HG03108 (cell line): ENCODE results near the gene FOXN4.

Experiments used
- ATAC-seq: cut with Tn5 transposase; IDR thresholded peaks from one replicate; pipeline ENCODE4 v1.9.1; 2021; ENCODE audit warnings: moderate library complexity; ENCODE audit not compliant: unreplicated experiment

Gene FOXN4

DNA sequence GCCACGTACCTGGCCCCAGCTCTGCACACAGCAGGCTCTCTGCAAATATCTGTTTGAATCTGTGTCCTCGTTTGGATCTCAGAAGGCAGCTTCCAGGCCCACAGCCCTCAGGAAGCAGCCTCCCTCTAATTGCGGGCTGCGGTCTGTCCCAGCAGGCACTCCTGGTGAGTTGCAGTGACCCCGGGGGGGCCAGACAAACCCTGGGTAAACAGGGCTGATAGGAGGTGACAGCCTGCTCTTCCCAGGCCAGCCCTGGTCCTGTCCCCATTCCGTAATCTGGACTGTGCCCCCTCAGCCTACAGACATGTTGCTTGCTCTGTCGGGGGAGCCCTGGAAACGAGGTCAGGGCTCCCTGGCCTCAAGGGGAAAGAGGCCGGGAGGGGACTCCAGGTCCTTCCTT, 2.0 kb downstream of the FOXN4 start:
- ATAC-seq, result no peak

DNA sequence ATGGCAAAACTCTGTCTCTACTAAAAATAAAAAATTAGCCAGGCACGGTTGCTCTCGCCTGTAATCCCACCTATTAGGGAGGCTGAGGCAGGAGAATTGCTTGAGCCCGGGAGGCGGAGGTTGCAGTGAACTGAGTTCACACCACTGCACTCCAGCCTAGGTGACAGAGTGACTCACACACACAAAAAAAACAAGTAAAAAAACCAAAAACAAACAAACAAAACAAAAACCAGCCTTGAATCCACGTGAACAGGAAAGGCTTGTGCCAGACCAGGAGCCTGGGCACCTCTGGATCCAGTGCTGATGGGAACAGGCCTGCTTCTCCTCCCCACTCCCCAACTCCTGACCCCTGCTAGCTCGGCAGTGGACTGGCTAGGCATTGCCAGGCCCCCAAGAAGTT, 3.5 kb downstream of the FOXN4 start:
- ATAC-seq, result no peak

DNA sequence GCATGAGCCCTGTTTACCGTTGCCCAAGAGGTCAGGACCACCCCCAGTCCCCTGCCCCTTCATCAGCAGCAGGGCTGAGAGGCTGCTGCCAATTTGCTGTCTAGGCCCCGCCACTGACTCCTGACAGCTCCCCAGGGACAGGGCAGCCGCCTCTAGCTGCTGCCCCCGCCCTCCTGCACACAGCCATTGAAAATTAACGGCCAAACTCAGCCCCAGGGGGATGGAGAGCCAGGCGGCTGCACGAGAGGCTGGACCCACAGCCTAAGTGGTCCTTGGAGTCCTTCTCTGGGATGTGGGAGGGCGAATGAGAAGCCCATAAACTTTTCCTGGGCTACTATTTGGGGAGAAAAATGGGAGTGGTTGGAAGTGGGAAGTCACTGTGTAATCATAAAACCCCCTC, 4.6 kb downstream of the FOXN4 start:
- ATAC-seq, result no peak

DNA sequence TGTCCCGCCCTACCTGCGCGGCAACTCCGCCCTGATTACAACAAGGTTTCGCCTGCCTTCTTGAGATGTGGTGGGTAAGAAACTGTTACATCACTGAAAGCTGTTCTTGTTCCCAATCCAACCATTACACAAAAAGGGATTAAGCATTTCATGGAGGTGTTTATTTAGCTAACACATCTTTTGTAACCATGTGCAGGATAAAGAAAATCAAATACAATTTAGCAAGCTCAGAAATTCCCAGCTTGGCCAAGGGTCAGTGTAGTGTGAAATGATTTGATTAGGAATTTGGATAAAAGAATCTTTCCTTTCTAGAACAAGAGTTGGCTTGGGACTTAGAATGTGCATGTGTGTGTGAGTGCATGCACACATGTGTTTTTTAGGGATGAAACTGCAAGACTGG, 6.3 kb downstream of the FOXN4 start:
- ATAC-seq, result no peak

DNA sequence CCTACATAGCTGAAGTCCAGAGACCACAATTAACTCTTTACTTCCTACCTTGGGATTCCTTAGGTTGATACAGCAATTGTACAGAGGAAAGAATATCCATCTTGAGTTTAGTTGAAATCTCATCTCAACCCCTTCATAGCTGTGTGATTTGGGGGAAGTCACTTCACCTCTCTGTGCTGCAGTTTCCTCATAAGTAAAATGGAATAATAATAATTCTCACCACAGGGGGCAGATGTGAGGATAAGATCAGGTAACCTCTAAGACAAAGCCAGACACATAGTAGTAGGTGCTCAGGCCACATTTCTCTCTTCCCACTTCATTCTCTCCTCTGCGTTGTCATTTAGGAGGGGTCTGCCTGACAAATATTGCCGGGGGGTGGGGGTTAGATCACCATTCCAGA, 6.7 kb downstream of the FOXN4 start:
- no peak for ATAC-seq

DNA sequence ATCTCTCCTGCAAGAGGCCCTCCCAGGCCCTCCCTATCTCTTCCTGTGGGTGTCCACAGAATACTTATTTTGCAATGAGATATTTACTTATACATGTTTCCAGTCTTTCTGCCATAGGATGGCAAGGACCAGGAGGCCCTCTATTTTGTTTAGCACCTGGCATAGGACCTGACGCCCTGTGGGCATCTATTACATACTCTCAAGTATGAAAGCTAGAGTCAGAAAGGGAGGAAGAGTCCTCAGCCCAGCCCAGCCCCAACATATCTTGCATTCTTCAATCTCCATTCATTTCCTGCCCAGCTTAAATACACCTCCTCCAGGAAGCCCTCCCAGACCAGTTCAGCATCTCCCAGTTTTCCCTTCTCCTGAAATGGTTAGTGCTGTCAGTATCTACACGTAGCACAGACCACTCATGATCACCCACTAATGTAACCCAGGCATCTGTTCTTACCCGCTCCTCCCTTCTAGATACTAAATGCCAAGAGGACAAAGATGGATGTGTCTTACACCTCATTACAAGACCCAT, 7.4 kb downstream of the FOXN4 start:
- no peak for ATAC-seq

DNA sequence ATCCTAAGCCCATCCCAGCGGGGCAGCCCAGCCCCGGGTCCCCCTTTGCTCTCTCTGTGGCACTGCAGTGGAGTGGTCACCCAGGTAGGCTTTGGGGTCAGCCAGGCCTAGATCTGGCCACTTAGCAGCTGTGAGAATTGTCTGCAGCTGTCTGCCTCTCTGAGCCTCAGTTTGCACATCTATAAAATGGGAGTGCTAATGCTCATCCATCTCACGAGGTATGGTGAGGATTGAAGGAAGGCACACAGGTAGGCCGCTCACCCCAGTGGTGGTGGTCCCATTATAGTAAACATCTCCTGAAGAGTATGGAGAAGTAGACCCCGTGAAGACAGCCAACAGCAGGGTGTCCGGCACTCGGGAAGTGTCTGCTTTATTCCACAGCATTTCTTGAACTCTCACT, 9.2 kb downstream of the FOXN4 start:
- ATAC-seq, result no peak

DNA sequence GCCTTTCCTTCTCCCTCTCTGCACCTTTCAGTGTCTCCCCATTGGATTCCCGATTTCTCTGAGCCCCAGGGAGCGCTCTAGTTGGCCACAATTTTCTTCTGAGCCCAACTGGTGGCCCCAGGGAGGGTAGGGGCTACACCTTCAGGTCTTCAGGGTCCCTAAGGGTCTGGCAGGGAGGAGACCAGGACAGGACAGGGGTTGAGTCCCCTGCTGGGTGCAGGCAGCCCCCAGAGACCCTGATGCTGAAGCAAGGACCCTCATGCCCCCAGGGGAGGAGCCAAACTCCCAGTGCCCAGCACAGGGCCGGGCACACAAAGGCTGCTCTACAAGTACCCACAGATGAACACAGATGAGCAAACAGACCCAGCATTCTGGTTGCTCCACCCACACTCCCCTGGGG, 12.7 kb downstream of the FOXN4 start:
- ATAC-seq, result no peak

DNA sequence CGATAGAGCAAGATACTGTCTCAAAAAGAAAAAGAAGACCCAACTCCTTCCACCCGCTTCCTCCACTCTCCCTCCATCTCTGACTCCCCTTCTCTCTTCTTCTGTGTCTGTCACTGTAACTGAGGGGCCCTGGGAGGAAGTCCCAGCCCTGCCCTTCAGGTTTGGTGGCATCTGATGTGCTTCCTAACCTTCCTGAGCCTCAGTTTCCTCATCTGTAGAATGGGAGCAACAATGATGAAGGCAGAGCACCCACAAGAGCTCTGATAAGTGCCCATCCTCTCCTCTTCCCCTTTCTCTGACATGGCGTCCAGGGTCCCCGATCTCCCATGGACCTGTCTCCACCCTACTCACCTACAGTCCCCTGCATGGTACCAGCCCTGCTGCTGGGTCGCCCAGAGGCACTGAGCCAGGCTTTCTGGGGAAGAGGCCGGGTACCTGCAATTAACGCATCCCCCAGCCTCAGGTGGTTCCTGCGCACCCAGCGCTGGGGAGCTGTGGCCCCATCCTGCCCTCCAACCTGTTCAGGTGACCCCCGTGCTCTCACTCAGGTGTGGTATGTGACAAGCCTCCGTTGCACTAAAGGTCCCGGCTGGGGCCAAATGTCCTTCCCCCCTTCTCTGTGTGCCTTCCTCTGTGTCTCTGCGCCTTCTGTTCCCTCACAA, 13.2 kb downstream of the FOXN4 start:
- ATAC-seq, result no peak

DNA sequence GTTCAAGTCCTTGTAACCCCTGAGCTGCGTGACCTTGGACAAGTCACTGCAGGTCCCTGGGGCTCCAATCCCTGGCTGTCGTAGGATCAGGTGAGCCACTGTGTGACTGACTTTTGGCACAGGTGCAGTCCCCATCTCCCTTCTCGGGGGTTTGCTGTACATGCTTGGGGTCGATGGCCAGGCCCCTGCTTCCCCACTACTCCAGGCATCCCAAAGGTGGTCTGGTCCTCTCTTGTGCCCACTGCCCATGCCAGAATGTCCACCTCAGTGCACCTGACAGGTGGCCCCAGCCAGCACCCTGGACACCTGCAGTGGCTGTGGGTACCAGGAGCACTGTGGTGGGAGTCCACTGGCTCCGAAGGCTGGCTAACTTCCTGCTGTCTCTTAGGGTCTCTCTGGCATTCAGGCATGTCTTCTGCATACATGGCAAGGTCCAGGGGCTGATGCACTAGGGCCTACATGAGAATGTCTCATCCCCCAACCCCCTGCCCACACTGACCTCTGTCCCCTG, 14.7 kb downstream of the FOXN4 start:
- no peak for ATAC-seq

DNA sequence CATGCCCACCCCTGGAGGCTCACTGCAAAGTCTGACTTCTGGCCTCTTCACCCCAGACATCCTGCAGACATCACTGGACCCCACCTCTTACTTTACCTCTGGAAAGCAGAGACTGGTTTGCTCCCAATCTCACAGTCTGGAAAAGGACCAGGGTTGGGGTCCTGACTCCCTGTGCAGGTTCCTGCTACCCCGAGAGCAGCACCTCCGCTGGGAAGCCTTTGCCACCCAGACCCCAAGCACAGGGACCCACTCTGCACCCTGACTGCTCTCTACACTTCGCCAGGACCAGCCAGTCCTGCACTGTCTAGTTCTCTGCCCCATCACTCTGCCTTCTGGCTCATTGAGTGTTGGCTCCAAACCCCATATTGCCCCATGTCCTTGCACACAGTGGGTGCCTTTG, 16.0 kb downstream of the FOXN4 start:
- no peak for ATAC-seq

DNA sequence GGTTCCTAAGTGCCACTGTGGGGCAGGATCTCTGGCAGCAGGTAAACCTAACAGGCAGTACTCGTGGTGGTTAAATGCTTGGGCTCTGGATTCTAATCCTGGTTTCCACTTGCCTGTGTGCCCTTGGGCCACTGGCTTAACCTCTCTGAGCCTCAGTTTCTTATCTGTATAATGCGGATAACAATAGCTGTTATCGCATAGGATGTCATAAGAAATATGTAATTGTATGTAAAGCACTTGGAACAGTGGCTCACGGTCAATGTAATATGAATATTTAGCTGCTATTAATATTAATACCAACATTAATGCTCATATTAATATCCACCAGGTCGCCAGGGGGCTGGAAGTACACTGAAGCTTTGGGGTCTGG, 16.8 kb downstream of the FOXN4 start:
- ATAC-seq, result no peak

DNA sequence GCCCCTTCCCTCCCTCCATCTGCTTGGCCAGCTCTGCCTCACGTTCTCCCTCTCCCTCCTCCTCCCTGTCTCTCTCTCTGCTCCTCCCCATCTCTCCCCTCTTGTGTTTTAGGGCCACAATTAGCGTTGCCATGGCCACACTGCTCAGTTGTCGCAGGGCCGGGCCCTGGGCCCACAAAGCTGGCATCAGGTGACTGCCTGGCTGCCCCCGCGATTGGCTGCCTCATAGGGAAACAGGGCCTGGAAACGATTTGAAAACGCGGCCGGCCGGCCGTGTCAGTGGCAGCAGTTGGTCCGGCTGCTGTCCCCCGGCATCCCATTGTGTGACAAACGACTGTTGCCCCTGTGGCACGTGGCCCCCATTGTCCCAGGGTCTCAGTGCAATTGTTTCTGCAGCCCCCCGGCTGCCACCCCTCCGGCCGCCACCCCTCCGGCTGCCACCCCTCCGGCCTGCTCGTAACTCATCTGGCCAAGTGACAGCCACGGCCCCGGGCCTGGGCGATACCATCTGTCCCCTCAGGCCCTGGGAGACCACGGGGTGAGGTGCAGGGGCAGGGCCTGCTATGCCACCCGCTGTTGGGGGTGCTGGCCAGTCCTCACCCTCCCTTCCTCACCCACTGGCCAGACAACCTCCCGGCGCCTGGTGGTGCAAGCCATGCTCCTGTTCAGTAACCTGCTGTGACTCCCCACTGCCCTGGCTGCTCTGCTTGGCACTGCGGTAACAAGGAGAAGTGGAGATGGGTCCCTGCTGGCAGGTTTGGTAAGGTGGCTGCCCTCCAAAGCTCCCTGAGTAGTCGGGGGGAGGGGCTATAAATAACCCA, 17.4 kb downstream of the FOXN4 start:
- no peak for ATAC-seq

DNA sequence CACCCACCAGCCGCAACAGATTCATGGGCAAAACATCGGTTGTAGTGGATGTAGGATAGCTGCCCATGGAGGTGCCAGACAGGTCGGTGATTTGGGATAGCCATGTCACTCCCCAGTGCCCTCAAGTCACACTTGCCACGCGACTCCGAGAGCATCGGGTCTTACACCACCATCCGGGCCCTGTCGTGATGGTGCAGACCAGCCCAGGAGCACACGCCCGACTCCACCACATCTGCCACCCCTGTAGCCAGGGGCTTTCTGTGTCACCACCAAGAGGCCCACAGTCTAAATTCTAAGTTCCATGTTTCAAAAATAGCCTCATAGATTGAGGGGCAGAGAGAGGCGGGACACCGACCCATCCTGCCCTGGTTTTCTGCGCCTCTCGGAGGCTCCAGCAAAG, 18.0 kb downstream of the FOXN4 start:
- no peak for ATAC-seq

DNA sequence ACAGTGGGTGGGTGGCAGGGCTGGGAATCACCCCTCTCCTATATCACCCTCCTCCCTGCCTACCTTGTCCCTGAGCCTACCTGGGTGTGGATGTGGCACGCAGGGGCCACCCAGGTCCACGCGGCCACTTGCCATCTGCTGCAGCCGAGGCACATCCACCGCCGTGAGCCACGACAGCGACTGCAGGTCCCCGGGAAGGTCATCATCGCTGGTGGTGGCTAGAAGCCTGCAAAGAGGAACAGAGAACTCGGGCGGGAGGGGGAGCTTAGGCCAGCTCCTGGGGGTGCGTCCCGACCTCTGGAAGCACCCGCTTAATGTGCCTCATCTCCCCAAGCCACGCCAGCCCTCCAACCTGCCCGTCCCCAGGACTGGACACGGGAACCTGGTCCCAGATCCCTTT, 19.0 kb downstream of the FOXN4 start:
- ATAC-seq, result no peak

DNA sequence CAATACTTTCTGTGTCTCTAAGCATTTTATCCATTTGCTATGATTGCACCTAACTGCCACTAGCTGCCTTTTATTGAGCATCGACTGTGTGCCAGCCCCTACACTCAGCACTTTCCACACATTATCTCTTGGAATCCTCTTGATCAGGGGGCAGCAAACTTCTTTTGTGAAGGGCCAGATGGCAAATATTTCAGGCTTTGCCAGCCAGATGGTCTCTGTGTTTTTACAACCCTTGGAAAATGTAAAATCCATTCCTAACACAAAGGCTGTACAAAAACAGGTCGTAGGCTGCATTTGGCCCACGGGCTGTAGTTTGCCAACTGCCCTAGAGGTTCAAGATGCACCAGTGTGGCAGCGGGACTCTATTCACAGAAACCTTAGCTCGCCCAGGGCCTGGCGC, 19.5 kb downstream of the FOXN4 start:
- no peak for ATAC-seq

DNA sequence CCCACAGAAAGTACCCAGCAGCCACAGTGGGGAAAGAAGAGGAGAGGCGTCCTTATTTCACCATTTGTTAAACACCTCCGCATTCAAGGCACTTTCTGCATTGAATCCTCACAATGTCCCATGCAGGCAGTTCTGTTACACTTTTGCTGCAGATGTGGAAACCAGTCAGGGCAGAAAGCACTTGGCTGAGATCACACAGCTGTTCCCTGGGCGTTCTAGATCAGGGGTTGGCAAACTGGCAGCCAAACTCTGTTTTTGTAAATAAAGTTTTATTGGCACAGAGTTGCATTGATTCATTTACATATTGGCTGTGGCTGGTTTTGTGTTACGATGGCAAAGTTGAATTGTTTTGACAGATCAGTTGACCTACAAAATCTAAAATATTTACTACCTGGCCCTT, 20.1 kb downstream of the FOXN4 start:
- no peak for ATAC-seq

DNA sequence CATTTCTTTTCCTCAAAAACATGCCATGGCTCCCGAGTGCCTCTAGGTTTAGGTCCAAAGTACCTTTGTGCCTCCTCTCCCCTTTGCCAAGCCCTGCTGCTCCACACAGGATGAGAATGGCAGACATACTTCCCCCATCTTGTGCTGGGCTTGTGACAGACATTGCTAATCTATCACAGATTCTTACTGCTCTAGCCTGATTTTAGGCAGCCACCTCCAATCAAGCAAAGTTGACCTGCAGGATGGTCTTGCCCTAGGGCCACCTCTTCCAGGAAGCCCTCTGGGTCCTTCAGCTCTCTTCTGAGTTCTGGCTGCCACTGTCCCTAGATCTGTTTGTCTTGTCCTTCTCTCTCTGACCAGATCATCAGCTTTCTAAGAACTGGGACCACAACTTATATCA, 20.5 kb downstream of the FOXN4 start:
- no peak for ATAC-seq

DNA sequence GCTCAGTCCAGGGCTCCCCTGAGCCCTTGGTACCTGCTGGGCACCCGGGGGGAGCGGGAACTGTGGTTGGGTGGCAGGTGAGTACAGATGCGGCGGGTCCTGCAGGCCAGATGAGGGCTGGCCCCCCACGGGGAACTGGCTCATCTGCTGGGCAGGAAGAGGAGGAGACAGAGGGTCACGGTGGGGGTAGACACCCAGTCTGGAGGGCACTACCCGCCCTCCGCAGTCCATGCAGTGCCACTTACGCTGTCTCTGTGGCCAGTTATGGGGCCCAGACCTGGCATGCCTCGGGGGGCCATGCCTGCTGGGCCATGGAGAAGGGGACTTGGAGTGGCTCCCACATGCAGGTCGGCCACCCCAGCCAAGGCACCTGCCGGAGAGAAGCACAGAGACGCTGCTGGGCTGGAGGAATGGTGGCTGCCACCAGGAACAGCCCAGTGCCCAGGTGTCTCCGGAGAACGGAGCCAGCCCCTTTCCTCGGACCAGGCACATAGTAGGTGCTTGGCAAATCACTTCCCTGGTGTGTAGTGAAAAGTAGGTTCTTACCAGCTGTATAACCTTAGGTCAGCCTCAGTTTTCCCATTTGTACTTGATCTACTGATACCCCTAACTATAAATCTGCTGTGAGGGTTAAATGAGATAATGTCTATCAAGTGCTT, 21.1 kb downstream of the FOXN4 start:
- no peak for ATAC-seq

DNA sequence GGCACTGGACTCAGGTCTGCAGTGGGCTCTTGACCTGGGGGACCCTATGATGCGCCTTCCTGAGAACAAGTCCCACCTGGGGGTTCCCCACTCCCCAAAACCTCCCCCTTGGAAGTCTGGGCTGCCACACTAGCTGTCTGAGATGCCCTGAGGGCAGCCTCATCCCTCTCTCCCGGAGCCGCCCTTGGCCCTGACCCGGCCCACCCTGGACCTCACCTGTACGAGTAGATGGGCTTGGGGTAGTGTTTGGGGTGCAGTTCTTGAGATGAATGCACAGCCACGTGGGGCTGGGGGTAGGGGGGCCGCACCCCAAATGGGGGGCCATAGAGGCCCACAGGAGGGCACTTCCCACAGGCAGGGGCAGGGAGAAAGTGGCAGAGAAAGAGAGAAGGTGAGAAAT, 21.9 kb downstream of the FOXN4 start:
- no peak for ATAC-seq

DNA sequence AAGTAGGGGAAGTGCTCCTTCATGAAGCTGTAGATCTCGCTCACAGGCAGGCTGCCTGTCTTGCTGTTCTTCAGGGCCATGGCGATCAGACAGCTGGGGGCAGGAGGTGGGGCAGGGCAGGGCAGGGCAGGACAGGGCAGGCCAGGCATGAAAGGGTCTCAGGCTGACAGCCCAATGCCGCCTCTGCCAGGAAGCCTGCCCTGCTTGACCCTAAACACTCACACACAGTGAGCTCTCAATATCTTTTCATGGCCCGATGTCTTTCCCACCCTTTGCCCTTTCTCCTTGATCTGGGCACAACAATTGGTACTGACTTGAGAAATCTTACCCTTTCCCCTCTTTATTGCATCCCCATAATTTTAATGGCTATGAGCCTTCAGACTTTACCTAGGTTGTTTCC, 22.4 kb downstream of the FOXN4 start:
- no peak for ATAC-seq

DNA sequence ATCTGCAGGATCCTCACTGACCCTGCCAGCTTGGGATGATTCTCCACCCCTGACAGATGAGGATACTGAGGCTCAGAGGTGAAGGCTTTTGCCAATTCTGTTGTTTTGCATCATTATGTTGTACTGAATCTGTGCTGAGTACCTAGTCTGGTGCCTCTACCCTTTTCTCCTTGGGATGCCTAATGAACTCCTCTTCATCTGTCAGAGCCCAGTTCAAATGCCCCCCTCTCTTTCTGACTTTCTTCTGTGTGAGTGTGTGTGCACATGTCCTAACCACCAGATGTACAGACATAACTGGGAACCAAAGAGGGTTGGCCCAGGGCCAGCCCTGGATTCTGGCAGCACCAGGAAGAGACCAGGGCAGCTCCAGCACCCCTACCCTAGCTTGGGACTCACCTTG, 22.8 kb downstream of the FOXN4 start:
- ATAC-seq, result no peak
